Measurements from ENCODE around the gene XIST. TPM values are rescaled to one million over a fixed set of nuclear protein-coding genes. Genes with fewer than 3 reads are reported as not detected.
"Not testable (repeated sequence)": the region's sequence is repeated elsewhere in the genome, so short reads cannot be mapped to it uniquely, and the experiment has no call there.

Gene XIST
- total RNA-seq, 1 donor from 2014 or later: 312 TPM

DNA sequence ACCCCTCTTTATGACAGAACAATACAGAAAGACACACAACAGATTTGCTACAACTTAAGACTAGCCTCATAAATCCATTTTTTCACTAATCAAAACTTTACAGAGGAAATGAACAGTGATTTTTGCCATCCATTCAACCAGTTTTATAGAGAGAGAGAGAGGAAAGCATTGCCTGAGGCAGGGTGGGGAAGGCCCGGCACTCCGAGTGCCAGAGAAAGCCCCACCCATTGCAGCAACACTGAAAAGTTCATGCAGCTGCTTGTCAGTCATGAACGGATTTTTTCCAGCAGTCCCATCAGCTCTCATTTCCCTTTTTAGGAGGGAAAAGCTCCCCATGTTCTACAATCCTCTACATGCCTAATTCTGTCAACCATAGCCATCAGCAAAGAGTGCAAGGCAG is 52.6 kb downstream of the XIST start:
- DNase-seq: no peak

DNA sequence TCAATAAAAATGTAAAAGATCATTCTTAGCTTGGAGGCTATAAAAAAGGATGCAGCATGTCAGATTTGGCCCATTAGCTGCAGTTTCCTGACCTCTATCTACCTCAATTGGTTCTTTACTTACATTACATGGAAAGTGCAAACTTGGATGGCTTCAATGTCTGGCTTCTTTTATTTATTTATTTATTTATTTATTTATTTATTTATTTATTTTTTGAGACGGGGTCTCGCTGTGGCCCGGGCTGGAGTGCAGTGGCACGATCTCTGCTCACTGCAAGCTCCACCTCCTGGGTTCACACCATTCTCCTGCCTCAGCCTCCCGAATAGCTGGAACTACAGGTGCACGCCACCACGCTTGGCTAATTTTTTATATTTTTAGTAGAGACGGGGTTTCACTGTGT is 60.0 kb downstream of the XIST start:
- DNase-seq: not testable (repeated sequence)

DNA sequence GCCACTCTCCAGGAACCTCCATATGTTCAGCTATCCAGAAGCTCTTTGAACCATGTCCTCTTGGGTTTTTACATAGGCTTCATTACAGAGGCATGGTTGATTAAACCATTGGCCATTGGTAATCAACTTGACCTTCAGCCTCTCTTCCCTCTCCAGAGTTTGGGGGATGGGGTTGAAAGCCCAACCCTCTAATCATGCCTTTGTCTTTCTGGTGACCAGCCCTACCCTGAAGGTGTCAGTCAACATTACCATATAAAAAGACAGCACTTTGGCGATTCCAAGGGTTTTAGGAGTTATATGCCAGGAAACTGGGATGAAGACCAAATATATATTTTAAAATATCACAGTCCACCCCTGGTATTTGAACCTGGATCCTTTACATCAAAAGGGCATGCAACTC is 67.0 kb downstream of the XIST start:
- no peak for DNase-seq

Small RNA genes within 50 kb of the gene (small RNA-seq; reads per million reads assigned to genes)
- not detected for gene RF01880
